Frontal cortex (tissue), 4 donors: Measurements from ENCODE around the gene EPHB1. TPM values are rescaled to one million over a fixed set of nuclear protein-coding genes. Genes with fewer than 3 reads are reported as not detected.

ENCODE experiments used
- DNase-seq, 2 donors: peaks; one replicate each; pipeline ENCODE4 v3.0.0; 2012; ENCODE audit warnings: low spot score in 2 of 2
- FAIRE-seq: peaks from 2 replicates; lab custom pipeline; 2012; peaks lifted over from hg19 to GRCh38; lab: Jason Lieb, UNC
- total RNA-seq: library from RNA; depleted of rRNA; stranded (reverse); fragments of >200 nt; gene quantifications from one replicate; pipeline ENCODE4 v1.2.3, GENCODE V29; 2014
- donor health status: control.
- donor health status: control.
- donor health status: control.

Gene EPHB1
- total RNA-seq, 1 donor from 2014 or later = 16.7 TPM

DNA sequence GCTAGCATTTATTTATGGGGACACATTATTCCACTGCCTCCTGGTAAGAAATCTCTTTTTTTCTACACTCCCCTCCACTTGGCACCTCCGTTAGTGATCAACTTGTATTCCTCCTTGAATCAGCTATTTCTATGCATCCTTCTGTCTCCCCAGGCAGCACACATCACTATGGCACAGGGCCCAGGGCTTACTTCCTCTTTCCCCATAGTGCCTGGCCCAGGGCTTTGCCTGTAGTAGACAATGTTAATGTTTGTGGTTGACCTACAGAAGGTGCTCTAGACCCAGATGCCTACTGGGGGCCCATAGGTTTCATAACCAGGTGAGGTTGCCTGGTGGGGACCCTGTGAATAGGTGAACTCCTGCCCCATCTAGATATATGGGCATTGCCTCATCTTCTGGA, 44.9 kb downstream of the EPHB1 start:
- DNase-seq (no peak), FAIRE-seq (no peak)

DNA sequence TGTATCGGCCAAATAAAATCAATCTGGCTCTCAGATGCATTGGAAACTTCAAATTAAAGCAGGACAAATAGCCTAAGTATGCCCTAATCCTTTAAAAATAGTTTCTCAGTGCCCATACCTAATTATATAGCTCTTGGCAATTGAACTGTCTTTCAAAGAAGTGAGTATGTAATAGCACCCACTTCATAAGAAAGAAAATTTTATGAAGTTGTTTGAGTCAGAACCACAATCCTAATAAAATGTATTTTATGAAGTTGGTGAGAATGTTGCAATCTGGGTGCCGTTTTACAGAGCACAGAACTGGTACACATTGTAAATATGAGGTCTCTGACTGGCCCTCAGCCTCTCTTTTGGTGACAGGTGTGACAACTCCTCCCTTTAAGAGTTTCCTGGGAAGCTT, 45.4 kb downstream of the EPHB1 start:
- FAIRE-seq (no peak), DNase-seq (no peak)

DNA sequence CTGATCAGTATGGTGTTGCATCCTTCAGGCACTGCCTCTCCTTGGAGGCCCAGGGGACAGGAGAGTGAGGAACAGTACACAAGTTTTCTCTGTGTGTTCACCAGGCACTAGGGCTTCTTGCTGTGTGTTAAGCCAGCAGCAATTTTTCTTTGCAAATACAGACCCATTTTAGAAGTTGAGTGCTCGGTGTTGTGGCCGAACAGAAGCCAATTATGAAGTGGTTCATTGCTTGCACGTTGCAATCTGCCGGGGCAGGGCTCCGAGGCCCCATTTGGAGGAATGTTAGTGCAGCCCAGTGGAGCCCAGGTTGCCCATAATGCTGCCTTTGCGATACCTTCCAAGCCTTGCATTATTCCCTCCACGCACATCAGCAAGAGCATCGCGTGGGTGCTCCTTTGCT, 51.0 kb downstream of the EPHB1 start:
- DNase-seq = no peak
- no peak for FAIRE-seq

DNA sequence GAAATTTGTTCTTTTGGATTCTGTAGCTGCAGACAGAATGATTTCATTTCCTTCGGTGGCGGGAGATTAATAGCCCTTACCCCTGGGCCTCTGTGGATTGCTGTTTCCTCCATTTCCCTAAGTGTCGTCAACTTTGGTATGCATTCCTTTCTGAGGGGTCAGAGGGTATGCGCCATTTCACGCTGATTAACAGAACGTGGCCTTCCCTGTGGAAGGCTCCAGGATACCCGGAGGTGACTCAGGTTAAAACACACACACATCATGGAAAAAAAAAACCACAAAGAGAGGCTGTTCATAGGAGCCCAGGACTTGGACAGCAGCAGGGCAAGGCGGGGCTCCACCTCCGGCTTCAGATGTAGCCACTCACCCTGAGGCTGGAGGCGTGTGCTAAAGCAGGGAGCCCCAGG, 51.9 kb downstream of the EPHB1 start:
- DNase-seq = no peak
- FAIRE-seq = no peak

DNA sequence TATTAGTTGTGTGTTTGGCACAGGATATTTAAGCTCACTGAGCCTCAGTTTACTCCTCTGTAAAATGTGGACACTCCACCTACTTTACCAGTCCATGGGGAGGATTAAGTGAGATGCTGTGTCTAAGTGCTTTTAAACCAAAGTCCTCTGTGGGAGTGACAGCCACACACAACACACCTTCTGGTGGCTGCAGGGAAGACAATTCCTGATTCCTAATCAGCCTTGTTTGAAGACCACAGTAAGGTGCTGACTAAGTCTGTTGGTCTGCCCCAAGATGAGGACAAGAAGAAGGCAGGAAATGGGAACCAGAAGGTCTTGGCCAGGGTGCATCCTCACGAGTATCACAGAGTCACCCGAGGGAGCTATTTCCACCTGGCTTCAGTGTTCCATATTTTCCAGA, 52.3 kb downstream of the EPHB1 start:
- FAIRE-seq = no peak
- no peak for DNase-seq

DNA sequence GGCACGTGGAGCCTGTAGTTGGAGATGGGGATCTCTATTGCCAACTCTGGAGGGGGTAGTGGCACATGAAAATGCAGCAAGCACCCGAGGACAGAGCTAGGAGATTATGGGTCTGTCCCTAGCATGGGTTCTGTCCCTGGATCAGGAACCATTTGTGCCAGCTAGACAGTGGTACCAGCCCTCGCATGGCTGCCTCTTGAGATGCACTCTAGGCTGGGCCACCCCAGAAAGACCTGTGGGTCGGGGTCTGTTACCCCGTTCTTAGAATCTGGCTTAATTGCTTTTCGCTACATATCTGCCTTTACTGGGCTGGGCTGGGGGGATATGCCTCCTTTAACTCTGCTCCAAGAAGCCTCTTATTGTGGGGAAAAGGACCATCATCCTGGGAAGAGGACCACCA, 54.5 kb downstream of the EPHB1 start:
- no peak for FAIRE-seq
- no peak for DNase-seq

DNA sequence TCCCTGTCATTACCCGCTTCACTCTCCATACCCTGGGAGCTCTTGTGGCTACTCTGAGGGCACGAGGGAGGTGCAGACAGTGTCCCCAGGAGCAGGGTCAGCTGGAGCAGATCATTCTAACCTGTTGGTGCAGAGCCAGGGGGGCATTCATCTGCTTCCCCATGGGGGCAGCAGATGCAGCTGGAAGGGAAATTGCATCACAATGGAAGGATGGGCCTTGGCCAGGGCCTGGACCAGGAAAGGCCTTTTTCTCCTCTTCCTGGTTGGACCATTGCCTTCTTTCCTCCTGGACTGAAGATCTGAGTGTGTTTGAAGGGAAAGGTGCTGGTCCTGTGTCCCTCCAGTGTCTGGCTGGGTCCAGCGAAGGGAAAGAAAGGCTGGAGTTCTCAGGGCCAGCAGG, 55.7 kb downstream of the EPHB1 start:
- DNase-seq = no peak
- no peak for FAIRE-seq

DNA sequence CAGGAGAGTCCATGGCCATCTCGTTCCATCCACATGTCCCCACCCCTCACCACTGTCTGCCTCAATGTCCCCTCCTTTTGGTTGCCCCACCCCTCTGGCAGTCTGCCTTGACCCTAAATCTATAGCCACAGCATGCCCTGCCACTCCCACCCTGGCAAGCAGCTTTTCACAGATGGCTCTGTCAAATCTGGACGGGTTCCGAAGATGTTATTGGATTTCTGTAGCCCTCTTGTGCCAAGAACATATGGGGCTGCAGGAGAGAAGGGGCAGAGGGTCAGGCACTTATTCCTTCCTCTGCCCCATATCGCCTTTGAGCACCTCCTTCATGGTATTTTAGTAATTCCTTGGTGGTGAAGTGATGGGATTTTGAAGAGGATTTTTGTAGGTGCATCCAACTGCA, 57.1 kb downstream of the EPHB1 start:
- no peak for FAIRE-seq
- DNase-seq = no peak

DNA sequence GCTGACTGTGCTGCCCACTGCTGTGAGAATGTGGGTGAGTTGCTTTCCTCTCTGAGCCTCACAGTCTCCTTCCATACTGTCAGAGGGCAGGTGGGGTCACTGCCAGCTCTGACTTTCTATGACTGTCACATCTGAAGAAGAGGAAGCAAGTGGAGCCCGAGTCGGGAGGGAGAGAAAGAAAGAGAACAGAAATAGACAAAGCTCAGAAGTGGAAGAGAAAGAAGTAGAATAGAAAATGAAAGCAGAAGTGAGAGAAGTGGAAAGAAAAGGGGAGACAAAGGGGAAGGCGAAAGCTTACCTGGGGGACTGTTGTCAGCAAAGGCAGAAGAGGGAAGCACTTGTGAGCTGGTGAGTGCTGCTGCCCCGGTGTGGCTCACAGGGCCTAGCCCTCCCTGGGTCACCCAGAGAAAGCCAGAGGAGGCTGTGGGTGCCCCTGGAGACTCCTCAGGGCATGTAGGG, 57.9 kb downstream of the EPHB1 start:
- FAIRE-seq = no peak
- no peak for DNase-seq

DNA sequence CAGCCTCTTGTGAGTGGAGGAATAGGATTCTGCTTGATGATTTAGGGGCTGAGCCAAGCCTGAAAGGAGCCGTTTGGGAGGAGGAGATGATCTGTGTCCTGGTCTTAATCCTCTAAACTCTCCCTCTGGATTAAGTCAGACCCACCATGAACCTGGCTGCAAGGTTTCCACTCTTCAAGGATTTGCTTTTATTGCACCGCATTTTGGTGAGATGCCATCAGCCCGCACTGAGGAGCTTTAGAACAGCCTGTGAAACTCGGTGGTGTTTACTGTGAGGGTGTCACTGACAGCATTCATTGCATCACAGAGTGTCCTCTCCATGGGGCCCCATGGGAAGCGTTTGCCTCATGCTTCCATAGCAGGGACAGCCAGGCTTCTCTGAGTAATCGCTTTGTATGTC, 59.2 kb downstream of the EPHB1 start:
- no peak for DNase-seq
- FAIRE-seq = no peak

DNA sequence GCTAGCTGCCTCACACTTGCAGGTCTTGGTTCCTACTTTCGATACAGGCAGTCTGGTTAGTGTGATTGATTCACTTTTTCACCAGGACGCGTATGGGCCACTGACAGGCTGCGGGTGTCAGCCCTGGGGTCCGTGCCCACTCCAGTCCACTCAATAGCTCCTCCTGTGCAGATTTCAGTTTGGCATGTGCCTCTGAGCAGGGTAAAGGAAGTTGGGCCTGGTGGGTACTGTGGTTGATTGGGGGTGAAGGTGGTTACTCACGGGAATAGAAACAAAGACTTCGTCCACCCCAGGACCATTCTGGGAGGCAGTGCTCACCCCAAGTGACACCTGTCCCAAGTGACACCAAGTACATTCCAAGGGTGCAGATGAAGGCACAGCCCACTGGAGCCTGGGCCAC, 62.3 kb downstream of the EPHB1 start:
- FAIRE-seq (no peak), DNase-seq (no peak)

DNA sequence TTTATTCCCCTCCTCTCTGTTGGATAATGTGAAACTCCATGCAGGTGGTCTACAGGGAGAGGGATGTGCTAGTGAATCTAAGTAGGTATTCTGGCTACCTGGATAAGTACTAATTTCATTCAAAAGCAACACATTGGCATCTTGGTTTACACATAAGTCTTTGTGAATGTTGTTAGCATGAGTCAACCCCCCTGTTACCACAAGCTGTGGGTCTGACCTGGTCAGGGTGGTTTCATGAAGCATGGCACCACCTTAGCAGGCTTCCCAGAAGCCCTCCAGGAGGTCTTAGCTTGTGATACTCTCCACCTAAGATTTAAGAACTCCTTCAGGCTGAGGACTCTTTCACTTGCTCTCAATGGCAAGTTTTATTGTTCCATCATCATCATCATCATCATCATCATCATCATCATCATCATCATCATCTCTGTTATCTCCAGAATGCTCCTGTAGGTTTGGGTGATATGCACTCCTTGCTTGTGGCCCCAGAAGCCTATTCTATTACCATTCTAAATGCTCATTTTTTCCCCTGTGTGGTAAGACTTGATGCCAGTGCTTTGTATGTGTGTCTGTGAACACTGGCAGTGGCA, 62.8 kb downstream of the EPHB1 start:
- no peak for FAIRE-seq

DNA sequence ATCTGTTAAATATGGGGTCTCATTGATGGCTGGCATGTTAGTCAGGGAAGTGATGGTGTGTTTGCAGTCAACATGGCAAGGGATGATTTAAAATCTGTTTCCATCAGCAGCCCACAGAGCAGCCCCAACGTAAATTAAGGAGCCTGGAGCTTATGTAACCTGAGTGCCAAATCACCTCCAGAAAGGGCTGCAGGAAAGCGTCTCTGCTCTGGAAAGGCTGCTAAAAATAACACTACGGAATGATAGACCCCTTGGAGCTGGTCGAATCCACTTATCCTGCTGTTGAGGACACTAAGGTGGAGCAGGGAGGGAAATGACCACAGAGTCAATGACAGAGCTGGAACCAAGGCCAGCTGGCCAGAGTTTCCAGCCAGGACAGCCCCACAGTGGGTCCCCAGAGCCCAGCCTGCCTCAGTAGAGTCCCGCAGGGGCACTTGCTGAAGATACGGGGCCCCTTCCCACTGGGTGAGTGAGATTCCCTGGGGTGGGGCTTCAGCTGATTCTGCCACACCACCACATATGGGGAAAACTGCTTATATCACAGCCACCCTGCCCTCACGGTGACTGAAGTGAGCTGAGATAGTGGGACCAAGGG, 63.5 kb downstream of the EPHB1 start:
- FAIRE-seq (no peak), DNase-seq (no peak)

More for the DNA sequence above, 62.8 kb downstream of the EPHB1 start:
- DNase-seq = no peak

DNA sequence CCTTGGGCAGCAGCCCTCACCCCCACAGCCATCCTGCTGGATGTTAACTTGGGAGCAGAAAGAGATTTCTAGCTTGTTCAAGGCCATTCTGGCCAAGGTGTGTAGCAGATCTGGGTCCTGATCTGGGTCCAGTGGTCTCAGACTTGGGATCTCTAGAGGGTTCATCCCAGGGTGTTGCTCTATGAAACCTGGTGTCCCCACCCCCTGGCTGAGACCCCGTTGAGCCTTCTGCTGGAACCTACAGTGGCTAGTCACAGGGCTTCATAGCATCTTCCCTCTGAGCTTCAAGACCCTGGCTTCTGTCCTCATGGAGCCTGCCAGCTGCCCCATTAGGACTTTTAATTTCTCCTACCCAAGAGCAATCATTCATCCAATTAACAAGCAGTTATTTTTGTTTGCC, 64.3 kb downstream of the EPHB1 start:
- DNase-seq (no peak), FAIRE-seq (no peak)

DNA sequence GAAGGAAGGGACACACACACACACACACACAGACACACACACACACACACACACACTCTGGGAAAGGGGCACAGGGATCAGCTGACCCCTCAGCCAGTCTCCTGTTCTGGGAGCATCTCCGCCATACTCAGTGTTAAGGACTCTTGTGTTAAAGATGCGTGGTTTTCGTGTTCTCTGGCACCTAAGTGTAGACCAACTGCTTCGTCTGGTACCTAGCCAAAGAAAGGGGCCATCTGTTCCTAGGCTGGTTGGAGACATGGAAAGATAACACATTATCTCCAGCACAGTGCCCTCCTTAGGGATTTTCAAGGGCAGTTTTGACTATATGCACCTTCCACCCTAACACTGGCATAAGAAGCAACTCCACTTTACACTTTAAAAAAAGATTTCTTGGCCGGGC, 65.1 kb downstream of the EPHB1 start:
- DNase-seq (no peak), FAIRE-seq (no peak)

DNA sequence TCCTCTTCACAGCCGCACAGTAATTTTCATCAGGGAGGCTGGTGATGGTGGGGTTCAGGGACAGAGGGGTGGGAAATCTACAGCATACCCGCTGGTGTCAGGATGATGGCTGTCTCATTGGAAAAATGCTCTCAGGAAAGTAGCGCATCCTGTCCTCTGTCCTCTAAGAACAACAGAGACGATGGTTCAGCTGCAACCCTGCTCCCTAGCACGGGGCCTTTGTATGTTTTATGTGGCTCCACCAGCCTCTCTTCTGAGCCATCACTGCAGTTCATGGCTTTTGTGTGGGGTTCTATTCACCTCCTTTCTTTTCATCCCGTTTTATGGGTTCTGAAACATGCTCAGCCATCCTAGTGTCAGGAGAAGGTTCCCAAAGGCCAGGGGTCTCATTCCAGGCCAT, 68.9 kb downstream of the EPHB1 start:
- no peak for DNase-seq
- no peak for FAIRE-seq

DNA sequence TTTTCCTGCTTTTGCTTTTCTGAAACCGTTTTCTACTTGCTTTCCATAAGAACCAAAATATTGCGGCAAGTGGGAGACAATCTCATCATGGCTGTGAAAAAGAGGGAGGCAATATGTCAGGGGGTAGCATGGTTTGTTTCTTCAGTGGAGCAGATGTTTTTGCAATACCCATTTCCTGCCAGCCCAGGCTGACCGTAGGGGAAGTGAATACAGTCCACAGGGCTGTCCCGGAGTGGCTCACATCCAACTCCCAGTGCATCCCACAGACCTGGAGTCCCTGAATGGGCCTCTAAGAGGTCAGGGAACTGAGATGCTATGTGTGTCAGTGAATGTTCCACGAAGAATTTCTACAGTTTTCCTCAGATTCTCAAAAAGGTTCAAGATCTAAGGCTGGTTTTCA, 69.6 kb downstream of the EPHB1 start:
- no peak for FAIRE-seq
- DNase-seq = no peak

DNA sequence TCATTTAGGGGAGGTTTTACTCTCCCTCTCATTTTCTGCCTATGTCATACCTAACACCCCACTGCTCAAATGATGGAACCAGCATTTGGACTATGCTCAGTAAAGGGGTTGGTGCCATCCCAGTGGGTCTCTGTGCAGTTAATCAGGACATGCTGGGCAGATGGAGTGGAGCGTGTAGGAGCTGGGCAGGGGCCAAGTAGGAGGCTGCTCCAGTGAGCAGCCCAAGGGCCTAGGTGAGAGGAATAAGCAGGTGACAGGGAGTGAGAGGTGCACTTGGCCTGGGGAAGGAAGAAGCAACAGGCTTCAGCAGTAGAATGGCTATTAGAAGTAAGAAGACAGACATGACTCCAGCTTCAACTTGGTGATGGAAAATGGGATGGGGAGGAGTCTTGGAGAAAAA, 72.2 kb downstream of the EPHB1 start:
- DNase-seq = no peak
- FAIRE-seq = no peak

DNA sequence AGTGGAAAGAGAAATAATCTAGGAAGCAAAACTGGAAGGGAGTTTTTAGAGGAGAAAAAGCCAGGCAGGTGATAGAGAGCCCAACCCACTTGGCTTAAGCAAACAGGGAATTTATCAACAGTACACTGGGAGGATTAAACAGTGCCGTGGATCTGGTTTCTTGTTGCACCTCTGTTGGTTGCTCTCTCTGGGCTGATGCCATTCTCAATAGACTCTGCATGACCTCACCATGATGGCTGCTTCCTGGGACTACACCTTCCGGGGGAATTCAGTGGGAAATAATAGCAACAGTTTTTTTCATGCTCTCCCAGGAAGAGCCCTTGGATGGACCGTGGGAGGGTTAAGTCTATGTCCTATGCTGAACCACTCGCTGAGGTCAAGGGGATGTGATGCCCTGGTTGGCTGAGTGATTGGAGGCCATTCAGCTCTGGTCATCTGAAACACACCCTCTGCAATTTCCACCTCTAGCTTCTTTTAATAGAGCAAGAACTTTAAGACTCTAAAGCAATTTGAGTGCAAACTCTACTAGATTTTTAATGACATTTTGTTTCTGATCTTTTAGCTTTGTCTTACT, 74.2 kb downstream of the EPHB1 start:
- FAIRE-seq (no peak), DNase-seq (no peak)

DNA sequence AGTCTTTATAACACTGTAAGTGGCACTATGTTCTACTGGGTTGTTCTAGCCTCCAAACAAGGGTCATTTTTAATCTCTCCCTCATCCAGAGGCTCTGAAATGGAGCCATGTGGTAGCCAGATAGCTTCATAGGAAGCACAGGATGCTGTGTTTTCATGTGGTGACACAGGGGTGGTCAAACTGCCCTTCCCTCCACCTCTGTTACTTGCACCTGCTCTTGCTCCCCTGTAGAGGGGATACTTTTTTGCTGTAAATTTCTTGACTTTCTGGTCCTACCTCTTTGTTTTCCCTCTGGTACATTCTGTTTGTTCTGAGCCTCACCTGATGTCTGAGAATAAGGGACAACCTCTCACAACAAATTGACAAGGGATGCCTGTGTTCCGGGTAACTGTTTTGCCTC, 76.8 kb downstream of the EPHB1 start:
- DNase-seq (no peak), FAIRE-seq (no peak)

DNA sequence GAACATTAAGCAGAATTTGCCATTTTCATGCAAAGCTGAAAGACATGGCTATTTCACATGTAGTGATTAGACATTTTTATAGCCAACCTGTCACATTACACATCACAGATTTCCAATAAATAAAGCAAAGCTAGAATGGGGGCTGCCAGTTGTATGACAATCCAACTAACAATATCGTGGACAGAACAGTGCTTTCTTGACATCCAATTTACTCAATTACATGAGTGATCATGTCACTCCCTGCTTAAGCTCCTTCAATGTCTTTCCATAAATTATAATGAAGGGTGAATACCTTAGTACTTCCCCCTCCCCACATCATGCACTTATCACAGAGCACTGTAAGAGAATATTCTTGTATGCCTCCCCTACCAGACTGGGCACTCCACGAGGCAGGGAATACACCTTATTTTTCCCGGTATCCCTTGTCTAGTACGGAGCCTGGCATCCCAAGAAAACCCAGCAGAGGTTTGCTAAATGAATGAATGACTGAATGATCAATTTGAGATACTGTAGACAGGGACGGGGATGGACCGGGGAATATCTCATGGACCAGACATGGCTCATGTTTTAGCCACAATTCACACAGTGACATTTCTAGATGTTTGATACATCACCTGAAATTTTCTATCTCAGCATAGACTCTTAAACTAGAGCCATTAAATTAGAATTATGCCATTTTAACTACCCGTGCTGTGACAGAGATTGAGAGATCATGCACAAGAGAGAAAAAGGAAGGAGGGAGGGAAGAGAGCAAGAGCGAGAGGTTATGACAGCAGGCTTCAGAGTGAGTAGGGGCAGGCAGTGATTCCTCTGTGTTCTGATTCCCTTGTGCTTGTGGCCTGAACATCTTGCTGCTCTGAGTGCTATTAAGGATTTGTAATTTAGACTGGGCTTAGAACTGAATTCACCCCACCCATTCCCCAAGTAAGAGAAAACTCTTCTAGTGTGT, 77.7 kb downstream of the EPHB1 start:
- FAIRE-seq (no peak), DNase-seq (no peak)
